HG03095 (cell line): Measurements from ENCODE around the gene CSNK1E.
"Not testable (repeated sequence)": the region's sequence is repeated elsewhere in the genome, so short reads cannot be mapped to it uniquely, and the experiment has no call there.

ENCODE experiments used
- ATAC-seq: cut with Tn5 transposase; IDR thresholded peaks from one replicate; pipeline ENCODE4 v1.9.1; 2021; ENCODE audit warnings: moderate library complexity; ENCODE audit not compliant: unreplicated experiment

Gene CSNK1E

GRCh38 chr22:38317122-38317994, at the start of gene CSNK1E:
TSS of gene CSNK1E (minus strand) at chr22:38317433. CDS start at chr22:38314157, 3,276 bp downstream.
- no peak for ATAC-seq

GRCh38 chr22:38365829-38366228, 48.6 kb upstream of the CSNK1E start:
- ATAC-seq = not testable (repeated sequence)

- not testable (repeated sequence) for ATAC-seq
These were observed 47.9 kb upstream of the CSNK1E start for GRCh38 chr22:38365174-38365573.

GRCh38 chr22:38360560-38360959, 43.3 kb upstream of the CSNK1E start:
- not testable (repeated sequence) for ATAC-seq

GRCh38 chr22:38359817-38360216, 42.6 kb upstream of the CSNK1E start:
- not testable (repeated sequence) for ATAC-seq

- ATAC-seq = not testable (repeated sequence)
These were observed 40.7 kb upstream of the CSNK1E start for GRCh38 chr22:38357971-38358370.

- ATAC-seq = no peak
These were observed 38.0 kb upstream of the CSNK1E start for GRCh38 chr22:38355275-38355674.

- ATAC-seq = no peak
These were observed 36.5 kb upstream of the CSNK1E start for GRCh38 chr22:38353701-38354100.

- no peak for ATAC-seq
These were observed 36.0 kb upstream of the CSNK1E start for GRCh38 chr22:38353142-38353629.

GRCh38 chr22:38352436-38352835, 35.2 kb upstream of the CSNK1E start:
- ATAC-seq = no peak

GRCh38 chr22:38350444-38351359, 33.5 kb upstream of the CSNK1E start:
- ATAC-seq = no peak

GRCh38 chr22:38348751-38349496, 31.7 kb upstream of the CSNK1E start:
- no peak for ATAC-seq

- no peak for ATAC-seq
These were observed 30.9 kb upstream of the CSNK1E start for GRCh38 chr22:38347944-38348750.

- no peak for ATAC-seq
These were observed 30.1 kb upstream of the CSNK1E start for GRCh38 chr22:38347181-38347943.

- ATAC-seq = no peak
These were observed 29.3 kb upstream of the CSNK1E start for GRCh38 chr22:38346506-38346905.

- no peak for ATAC-seq
These were observed 28.5 kb upstream of the CSNK1E start for GRCh38 chr22:38345782-38346181.

GRCh38 chr22:38339893-38340292, 22.7 kb upstream of the CSNK1E start:
- not testable (repeated sequence) for ATAC-seq

- no peak for ATAC-seq
These were observed 21.6 kb upstream of the CSNK1E start for GRCh38 chr22:38338772-38339379.

GRCh38 chr22:38336699-38337098, 19.5 kb upstream of the CSNK1E start:
- ATAC-seq = no peak
